DOHH2 (cell line): ENCODE measurements around the gene IL13RA1.

Experiments used
- EZH2phosphoT487 ChIP-seq: fragments of 200-600 bp; sonication (generic); IDR thresholded peaks from 2 replicates; pipeline ENCODE4 v1.6.1; 2017; ENCODE audit warnings: borderline replicate concordance, mild to moderate bottlenecking, antibody characterized with exemption, low read length, moderate library complexity, mixed read lengths
- TF ChIP-seq, protein P1 (sequence below): fragments of 200-600 bp; sonication (generic); IDR thresholded peaks from one replicate; pipeline ENCODE4 v1.5.1; 2014; ENCODE audit warnings: antibody characterized with exemption, mild to moderate bottlenecking, low read depth, low read length; ENCODE audit not compliant: poor library complexity, severe bottlenecking

DNA sequence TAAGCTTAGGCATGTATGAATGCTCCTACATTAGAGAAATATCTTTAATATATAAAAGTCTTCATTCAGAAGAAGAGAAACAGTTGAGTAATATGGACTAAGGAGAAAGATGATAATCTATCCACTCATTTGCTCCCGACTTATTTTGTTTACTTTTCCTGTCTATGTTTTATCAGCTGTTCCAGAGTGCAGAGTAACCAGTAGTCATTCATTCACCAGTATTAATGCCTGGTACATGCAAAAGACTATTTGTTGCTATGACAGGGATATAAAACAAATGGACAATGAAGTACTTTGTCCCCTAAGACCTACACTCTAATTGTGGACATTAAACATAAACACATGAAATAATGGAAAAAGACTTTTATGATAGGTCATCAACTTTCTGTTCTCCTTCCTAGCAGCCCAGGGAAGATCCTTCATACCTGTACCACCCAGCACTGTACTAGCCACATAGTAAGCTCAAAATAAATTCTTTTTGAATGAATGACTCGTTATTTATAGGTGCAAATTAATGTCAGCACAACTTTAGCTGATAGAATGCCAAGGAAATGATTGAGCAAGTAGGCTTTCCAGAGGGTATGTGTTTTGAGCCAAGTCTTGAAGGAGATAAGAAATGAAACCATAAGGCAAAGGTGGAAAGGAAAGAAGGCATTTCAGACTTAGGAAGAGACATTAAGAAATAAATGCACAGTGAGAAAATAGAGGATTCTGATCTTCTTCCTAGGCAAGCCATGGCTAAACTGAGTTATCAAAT, 45.0 kb upstream of the IL13RA1 start:
- TF ChIP-seq, protein P1, sequence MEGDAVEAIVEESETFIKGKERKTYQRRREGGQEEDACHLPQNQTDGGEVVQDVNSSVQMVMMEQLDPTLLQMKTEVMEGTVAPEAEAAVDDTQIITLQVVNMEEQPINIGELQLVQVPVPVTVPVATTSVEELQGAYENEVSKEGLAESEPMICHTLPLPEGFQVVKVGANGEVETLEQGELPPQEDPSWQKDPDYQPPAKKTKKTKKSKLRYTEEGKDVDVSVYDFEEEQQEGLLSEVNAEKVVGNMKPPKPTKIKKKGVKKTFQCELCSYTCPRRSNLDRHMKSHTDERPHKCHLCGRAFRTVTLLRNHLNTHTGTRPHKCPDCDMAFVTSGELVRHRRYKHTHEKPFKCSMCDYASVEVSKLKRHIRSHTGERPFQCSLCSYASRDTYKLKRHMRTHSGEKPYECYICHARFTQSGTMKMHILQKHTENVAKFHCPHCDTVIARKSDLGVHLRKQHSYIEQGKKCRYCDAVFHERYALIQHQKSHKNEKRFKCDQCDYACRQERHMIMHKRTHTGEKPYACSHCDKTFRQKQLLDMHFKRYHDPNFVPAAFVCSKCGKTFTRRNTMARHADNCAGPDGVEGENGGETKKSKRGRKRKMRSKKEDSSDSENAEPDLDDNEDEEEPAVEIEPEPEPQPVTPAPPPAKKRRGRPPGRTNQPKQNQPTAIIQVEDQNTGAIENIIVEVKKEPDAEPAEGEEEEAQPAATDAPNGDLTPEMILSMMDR, result no peak
- no peak for TF ChIP-seq EZH2phosphoT487
